ENCODE measurements around the gene RALGPS1.

GRCh38 chr9:127014910-127015540, 100.4 kb downstream of the RALGPS1 start:
- TF ChIP-seq CTCF (IDR thresholded peaks at IDR 0.05) (no peak), POLR2A (IDR thresholded peaks at IDR 0.05) (no peak)
